ENCODE data around the gene C3orf20.

DNA sequence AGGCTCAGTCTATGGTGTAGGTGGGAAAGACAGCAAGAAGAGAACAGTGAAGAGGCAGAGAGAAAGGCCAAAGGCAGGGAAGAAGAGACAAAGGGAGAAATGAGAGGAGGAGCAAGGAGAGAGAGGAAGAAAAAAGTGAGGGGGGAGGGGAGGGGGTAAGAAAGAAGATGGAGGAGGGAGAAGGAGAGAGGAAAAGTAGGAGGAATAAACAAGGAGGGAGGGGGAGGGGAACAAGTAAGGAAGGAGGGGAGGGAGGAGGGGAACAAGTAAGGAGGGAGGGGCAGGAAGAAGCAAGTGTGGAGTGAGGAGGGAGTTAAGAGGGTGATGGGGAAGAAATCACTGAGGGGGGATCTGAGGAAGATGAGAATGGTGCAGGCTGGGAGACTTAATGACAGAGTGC, 98.3 kb downstream of the C3orf20 start:
- TF ChIP-seq, protein P1, sequence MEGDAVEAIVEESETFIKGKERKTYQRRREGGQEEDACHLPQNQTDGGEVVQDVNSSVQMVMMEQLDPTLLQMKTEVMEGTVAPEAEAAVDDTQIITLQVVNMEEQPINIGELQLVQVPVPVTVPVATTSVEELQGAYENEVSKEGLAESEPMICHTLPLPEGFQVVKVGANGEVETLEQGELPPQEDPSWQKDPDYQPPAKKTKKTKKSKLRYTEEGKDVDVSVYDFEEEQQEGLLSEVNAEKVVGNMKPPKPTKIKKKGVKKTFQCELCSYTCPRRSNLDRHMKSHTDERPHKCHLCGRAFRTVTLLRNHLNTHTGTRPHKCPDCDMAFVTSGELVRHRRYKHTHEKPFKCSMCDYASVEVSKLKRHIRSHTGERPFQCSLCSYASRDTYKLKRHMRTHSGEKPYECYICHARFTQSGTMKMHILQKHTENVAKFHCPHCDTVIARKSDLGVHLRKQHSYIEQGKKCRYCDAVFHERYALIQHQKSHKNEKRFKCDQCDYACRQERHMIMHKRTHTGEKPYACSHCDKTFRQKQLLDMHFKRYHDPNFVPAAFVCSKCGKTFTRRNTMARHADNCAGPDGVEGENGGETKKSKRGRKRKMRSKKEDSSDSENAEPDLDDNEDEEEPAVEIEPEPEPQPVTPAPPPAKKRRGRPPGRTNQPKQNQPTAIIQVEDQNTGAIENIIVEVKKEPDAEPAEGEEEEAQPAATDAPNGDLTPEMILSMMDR (conservative IDR thresholded peaks at IDR 0.05), result no peak
- TF ChIP-seq ZFX (IDR thresholded peaks at IDR 0.05), result no peak
